Measurements from ENCODE around the gene ZC3H7B.
"Not testable (repeated sequence)": the region's sequence is repeated elsewhere in the genome, so short reads cannot be mapped to it uniquely, and the experiment has no call there.

ZC3H7B gene

DNA sequence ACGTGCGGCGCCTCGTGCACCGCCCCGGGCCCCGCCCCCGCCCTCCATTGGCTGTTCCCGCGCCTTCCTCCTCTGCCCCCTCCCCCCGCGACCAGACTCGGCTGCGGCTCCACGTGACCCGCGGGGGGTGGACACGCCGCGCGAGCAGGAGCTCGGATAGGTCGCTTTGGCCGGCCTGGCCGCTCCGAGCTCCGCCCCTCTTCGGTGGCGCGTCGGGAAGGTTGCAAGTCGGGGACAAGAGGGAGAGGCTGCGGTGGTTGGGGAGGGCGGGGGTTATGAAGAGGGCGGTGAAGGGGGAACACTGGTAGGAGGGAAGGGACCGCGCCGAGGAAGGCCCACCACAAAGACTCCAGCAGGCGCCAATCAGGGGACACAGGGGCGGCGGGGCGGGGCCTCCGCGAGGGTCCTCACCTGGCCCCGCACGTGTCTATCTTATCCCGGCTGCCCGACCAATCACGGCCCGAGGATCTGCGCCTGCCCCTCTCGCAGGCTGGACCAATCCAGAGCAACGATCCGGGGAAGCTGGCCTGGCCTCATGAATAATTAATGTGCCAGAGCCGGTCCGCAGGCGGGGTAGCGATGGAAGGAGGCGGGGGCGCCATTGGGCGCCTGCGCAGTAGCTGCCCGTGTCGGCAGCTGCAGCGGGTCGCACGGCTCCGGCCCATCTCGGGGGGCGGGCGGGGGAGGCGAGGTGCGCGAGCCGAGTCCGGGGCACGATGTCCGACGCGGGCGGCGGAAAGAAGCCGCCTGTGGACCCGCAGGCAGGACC lies 80.2 kb downstream of the ZC3H7B start, which contains the start of gene TEF:
Gene TEF (plus strand): TSS at position 614 of the 769 bp plus-strand sequence. CDS start 103 bp downstream, at position 717.
- no peaks in the 10 kb centered on the region for H3K9me3 Mint-ChIP-seq
- H3K27ac Mint-ChIP-seq, result peak within 1 kb of the TSS; percentile 98
- peaks cover 37% of the 10 kb centered on the region for H3K4me1 Mint-ChIP-seq (ENCODE audit: low read depth)
- H3K4me3 Mint-ChIP-seq, result peak within 1 kb of the TSS; percentile 91
- intact Hi-C loops (cut with micrococcal nuclease), result loop anchor here (5.0 kb wide), 1 partner anchor 94 kb away; the partner anchor contains the start of gene RANGAP1
- H3K36me3 Mint-ChIP-seq (ENCODE audit: low read depth), result peaks cover 6% of the 10 kb centered on the region
- H3K27me3 Mint-ChIP-seq, result peaks cover 7% of the 10 kb centered on the region

DNA sequence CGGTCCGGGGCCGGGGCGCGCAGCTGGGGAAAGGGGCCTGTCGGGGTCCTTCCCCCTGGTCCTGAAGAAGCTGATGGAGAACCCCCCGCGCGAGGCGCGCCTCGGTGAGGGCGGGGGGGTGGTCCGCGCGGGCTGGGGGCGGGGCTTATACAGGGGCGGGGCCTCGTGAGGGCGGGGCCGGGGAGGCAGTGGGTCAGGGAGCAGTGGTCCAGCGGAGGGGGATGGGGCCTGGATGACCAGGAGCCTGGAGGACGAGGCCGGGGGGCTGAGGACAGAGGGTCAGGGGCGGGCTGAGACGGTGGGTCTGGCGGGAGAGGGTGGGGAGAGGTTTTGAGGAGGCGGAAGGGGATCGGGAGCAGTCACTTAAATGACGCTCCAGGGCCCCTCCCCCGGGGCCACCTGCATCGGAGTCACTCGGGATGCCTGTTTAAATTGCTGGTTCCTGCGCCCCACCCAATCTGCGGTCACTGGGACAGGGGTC lies 80.8 kb downstream of the ZC3H7B start:
- peaks cover 7% of the 10 kb centered on the region for H3K27me3 Mint-ChIP-seq
- intact Hi-C loops (cut with micrococcal nuclease), result loop anchor here (5.0 kb wide), 1 partner anchor 95 kb away; the partner anchor contains the start of gene RANGAP1
- H3K4me1 Mint-ChIP-seq (ENCODE audit: low read depth), result peaks cover 37% of the 10 kb centered on the region
- peaks cover 9% of the 10 kb centered on the region for H3K36me3 Mint-ChIP-seq (ENCODE audit: low read depth)
- no peaks in the 10 kb centered on the region for H3K9me3 Mint-ChIP-seq
- peak overlapping the region; percentile 98 for H3K27ac Mint-ChIP-seq
- H3K4me3 Mint-ChIP-seq, result peak overlapping the region; percentile 91

DNA sequence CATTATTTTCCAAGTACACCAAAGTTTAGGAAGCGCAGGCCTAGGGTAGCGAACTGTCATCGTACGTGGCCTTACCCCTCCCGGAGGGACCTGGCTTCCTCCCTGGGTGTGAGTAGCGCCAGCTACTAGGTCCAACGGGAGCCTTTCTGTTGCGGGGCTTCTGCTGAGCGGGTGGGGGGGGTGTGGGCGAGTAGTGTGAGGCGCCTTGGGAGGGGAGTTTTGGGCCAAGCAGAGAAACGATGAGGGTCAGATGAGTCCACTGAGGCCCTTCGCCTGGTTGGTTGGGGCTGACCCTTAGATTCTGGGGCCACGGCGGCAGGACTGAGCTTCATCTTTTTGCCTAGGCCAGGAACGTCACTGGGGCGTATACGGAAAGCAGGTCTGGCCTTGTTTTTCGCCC lies 81.3 kb downstream of the ZC3H7B start:
- Mint-ChIP-seq H3K4me3 (peak overlapping the region; percentile 91), H3K4me1 (ENCODE audit: low read depth) (peaks cover 33% of the 10 kb centered on the region), H3K9me3 (no peaks in the 10 kb centered on the region), H3K27me3 (peaks cover 7% of the 10 kb centered on the region), H3K36me3 (ENCODE audit: low read depth) (peaks cover 14% of the 10 kb centered on the region), H3K27ac (peak overlapping the region; percentile 98)
- intact Hi-C loops (cut with micrococcal nuclease), result loop anchor here (5.0 kb wide), 1 partner anchor 95 kb away; the partner anchor contains the start of gene RANGAP1

DNA sequence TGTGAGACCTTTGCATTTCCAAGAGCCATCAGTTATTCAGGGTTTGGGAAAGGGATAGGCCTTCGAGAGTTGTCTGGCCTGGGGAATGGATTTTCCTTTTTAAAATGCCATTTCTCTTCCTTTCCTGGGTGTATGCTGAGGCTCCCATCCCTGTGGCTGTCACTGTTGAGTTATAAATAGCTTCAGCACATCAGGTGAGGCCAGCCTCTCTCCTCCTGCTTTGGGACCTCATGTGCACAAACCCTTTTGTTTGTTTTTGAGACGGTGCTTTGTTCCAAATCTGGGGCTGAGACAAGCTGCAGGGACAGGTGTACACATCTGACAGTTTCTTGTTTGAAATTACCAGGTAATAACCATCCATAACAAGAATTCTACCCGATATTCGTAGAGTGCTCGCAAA lies 81.8 kb downstream of the ZC3H7B start:
- Mint-ChIP-seq H3K4me1 (ENCODE audit: low read depth) (peaks cover 29% of the 10 kb centered on the region), H3K36me3 (ENCODE audit: low read depth) (peaks cover 18% of the 10 kb centered on the region), H3K4me3 (peak overlapping the region; percentile 91), H3K27me3 (peaks cover 7% of the 10 kb centered on the region), H3K27ac (no peak overlapping the region), H3K9me3 (no peaks in the 10 kb centered on the region)
- intact Hi-C loops (cut with micrococcal nuclease), result loop anchor here (5.0 kb wide), 1 partner anchor 96 kb away; the partner anchor contains the start of gene RANGAP1

DNA sequence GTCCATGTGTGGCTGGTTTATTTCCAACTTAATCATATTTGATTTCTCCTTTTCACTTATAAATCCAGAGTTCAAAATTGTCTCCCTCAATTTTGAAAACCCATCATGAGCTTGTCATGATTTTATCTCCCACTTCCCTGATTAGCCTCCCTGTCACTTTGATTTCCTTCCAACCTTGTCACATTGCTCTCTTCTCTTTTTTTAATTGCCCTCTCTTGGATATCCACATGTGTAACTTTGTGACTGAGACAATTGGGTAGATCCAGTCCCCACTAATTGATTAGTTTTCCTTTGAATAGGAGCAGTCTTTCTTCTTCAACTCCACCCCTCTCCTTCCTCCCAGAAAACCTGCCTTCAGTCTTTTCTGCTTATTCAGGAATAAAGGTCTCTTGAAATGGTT lies 82.8 kb downstream of the ZC3H7B start:
- peaks cover 3% of the 10 kb centered on the region for H3K27me3 Mint-ChIP-seq
- H3K4me3 Mint-ChIP-seq, result no peak overlapping the region
- peaks cover 29% of the 10 kb centered on the region for H3K4me1 Mint-ChIP-seq (ENCODE audit: low read depth)
- H3K9me3 Mint-ChIP-seq, result no peaks in the 10 kb centered on the region
- intact Hi-C loops (cut with micrococcal nuclease), result loop anchor here (5.0 kb wide), 1 partner anchor 97 kb away; the partner anchor contains the start of gene RANGAP1
- no peak overlapping the region for H3K27ac Mint-ChIP-seq
- peaks cover 29% of the 10 kb centered on the region for H3K36me3 Mint-ChIP-seq (ENCODE audit: low read depth)

DNA sequence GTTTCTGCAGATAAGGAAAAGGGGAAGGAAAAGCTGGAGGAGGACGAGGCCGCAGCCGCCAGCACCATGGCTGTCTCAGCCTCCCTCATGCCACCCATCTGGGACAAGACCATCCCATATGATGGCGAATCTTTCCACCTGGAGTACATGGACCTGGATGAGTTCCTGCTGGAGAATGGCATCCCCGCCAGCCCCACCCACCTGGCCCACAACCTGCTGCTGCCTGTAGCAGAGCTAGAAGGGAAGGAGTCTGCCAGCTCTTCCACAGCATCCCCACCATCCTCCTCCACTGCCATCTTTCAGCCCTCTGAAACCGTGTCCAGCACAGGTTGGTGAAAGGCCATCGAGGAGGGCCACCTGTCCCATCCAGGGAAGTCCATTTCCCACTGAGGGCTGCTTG lies 86.0 kb downstream of the ZC3H7B start:
- Mint-ChIP-seq H3K27ac (no peak overlapping the region), H3K36me3 (ENCODE audit: low read depth) (peaks cover 43% of the 10 kb centered on the region), H3K9me3 (no peaks in the 10 kb centered on the region), H3K4me1 (ENCODE audit: low read depth) (peaks cover 19% of the 10 kb centered on the region), H3K27me3 (peaks cover 3% of the 10 kb centered on the region), H3K4me3 (no peak overlapping the region)
- intact Hi-C loops (cut with micrococcal nuclease), result no loop called here

DNA sequence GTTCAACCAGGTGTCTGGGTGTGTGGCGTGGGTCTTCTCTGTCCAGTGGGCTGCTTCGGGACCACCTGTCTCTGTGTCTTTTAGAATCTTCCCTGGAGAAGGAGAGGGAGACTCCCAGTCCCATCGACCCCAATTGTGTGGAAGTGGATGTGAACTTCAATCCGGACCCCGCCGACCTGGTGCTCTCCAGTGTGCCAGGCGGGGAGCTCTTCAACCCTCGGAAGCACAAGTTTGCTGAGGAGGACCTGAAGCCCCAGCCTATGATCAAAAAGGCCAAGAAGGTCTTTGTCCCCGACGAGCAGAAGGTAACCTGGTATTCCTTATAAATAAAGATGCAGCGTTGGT lies 92.7 kb downstream of the ZC3H7B start:
- no peaks in the 10 kb centered on the region for H3K9me3 Mint-ChIP-seq
- intact Hi-C loops (cut with micrococcal nuclease), result no loop called here
- H3K36me3 Mint-ChIP-seq (ENCODE audit: low read depth), result peaks cover 68% of the 10 kb centered on the region
- no peak overlapping the region for H3K4me3 Mint-ChIP-seq
- H3K27me3 Mint-ChIP-seq, result no peaks in the 10 kb centered on the region
- H3K27ac Mint-ChIP-seq, result no peak overlapping the region
- no peaks in the 10 kb centered on the region for H3K4me1 Mint-ChIP-seq (ENCODE audit: low read depth)

DNA sequence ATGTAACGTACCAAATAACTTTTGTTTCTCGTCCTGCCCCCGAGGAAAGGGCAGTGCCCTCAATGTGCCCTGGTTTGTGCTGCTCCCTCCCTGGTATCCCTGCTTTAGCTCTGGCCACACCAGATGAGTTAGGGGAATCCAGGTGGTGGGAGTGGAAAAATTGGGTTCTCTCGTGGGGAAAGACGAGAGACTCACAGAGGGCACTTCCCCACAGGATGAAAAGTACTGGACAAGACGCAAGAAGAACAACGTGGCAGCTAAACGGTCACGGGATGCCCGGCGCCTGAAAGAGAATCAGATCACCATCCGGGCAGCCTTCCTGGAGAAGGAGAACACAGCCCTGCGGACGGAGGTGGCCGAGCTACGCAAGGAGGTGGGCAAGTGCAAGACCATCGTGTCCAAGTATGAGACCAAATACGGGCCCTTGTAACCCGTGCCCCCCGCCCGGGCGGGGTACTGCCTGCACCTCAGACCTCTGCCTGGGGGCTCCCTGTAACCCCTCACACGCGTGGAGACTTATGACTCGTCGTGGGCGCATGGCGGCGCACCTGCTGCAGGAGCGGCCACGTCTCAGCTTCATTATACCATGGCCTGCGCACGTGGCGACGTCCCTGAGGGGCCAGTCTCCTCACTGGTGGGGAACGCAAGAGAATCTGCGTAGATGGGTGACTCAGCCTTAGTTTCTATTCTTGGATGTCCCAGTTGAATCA lies 94.4 kb downstream of the ZC3H7B start:
- no peak overlapping the region for H3K4me3 Mint-ChIP-seq
- no peaks in the 10 kb centered on the region for H3K9me3 Mint-ChIP-seq
- peaks cover 55% of the 10 kb centered on the region for H3K36me3 Mint-ChIP-seq (ENCODE audit: low read depth)
- H3K4me1 Mint-ChIP-seq (ENCODE audit: low read depth), result no peaks in the 10 kb centered on the region
- no peak overlapping the region for H3K27ac Mint-ChIP-seq
- H3K27me3 Mint-ChIP-seq, result no peaks in the 10 kb centered on the region
- intact Hi-C loops (cut with micrococcal nuclease), result no loop called here

DNA sequence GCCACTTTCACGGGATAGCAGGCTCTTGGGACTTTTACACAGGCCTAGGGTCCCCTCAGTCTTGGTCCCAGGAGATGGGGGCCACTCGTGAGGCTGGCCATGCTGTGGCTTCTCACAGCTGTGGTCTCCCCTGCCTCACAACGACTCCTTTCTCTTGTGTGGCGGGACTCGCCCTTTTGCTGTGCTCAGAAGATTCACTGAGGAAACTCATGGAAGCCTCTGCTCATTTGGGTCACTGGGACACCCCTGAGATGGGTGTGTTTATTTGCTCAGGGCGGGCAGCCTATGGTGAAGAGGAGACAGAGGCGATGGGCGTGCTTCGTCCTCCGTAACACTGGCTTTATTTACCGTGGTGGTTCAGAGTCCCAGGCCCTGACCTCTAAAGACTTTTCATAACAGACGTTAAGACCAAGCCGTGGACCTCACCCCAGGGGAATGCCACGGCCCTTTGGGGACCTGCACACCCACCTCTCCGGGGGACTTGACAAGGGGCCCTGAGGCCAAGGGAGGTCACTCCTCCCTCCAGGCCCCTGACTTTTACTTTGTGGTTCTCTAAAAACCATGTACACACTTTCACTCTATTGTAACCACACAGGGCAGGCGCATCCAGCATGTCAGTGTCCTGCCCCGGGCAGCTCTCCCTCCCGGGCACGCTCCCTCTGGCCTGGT lies 96.0 kb downstream of the ZC3H7B start:
- intact Hi-C loops (cut with micrococcal nuclease), result no loop called here
- no peaks in the 10 kb centered on the region for H3K4me1 Mint-ChIP-seq (ENCODE audit: low read depth)
- no peak overlapping the region for H3K27ac Mint-ChIP-seq
- H3K4me3 Mint-ChIP-seq, result no peak overlapping the region
- H3K9me3 Mint-ChIP-seq, result no peaks in the 10 kb centered on the region
- peaks cover 47% of the 10 kb centered on the region for H3K36me3 Mint-ChIP-seq (ENCODE audit: low read depth)
- no peaks in the 10 kb centered on the region for H3K27me3 Mint-ChIP-seq

DNA sequence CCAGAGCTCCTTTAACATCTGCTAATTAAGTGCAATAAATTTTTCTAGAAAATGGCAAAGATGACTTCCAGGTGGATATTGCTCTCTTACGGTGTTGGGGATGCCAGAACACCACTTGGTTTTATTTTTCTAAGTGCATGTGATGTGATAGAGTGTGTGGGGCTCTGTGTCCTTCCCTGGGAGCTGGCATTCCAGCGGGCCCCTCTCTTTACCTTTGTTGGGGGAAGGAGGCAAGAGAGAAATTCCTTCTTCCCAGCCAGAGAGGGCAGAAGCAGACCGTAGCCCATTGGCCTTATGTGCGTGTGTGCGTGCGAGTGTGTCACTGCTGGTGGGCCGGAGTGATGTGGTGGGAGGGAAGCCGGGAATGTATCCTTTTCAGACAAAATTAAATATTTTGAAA lies 97.6 kb downstream of the ZC3H7B start:
- no peaks in the 10 kb centered on the region for H3K27me3 Mint-ChIP-seq
- peaks cover 44% of the 10 kb centered on the region for H3K36me3 Mint-ChIP-seq (ENCODE audit: low read depth)
- H3K27ac Mint-ChIP-seq, result no peak overlapping the region
- intact Hi-C loops (cut with micrococcal nuclease), result no loop called here
- H3K4me3 Mint-ChIP-seq, result no peak overlapping the region
- H3K9me3 Mint-ChIP-seq, result no peaks in the 10 kb centered on the region
- peaks cover 6% of the 10 kb centered on the region for H3K4me1 Mint-ChIP-seq (ENCODE audit: low read depth)

DNA sequence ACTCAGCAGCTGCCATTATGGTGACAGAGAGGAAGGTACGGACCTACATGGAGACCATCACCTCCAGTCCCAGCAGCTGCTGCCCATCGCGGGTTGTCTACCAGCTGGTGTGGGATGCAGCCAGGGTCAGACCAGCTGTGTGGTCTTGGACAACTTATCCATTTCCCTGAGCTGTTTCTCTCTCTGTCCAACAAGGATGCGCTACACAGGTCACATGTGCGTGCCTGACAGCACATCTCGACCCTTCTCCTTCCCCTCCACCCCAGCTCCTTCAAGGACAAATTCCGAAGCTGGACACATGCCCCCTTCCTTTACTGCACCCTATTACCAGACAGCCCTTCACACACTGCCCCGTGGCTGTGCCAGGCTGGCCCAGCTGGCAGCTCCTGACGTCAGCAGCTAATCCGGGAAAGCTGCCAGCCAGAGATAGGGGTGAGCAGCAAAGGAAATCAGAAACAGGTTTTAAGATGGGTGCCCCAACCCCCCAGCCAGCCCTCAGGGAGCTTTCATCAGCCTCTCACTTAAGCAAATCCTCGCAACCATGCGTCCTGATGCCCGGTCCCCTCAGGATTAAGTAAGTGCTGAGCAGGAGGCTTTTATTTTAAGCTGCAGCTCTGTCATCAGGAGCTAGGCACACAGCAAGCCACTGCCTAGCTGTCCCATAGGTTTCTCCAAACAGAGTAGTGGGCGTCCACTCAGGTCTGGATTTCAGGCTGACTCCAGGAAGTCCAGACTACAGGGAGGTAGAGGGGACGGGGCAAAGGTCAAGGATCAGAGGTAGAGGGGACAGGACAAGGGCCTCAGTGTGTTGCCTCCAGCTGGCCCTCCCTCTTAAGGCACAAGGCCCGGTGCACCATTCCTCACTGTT lies 100.7 kb downstream of the ZC3H7B start:
- H3K4me3 Mint-ChIP-seq, result no peak overlapping the region
- H3K9me3 Mint-ChIP-seq, result no peaks in the 10 kb centered on the region
- peaks cover 13% of the 10 kb centered on the region for H3K36me3 Mint-ChIP-seq (ENCODE audit: low read depth)
- no peaks in the 10 kb centered on the region for H3K27me3 Mint-ChIP-seq
- peaks cover 6% of the 10 kb centered on the region for H3K4me1 Mint-ChIP-seq (ENCODE audit: low read depth)
- no peak overlapping the region for H3K27ac Mint-ChIP-seq
- intact Hi-C loops (cut with micrococcal nuclease), result loop anchor here (10.0 kb wide), 1 partner anchor 193 kb away; no protein-coding TSS in a partner anchor

DNA sequence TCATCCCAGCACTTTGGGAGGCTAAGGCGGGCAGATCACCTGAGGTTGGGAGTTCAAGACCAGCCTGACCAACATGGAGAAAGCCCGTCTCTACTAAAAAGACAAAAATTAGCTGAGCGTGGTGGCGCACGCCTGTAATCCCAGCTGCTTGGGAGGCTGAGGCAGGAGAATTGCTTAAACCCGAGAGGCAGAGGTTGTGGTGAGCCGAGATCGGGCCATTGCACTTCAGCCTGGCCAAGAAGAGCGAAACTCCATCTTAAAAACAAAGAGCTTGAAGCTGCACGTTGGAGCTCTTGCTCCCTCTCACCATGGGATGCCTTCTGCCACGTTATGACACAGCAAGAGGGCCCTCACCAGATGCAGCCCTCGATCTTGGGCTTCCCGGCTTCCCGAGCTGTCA lies 101.5 kb downstream of the ZC3H7B start:
- intact Hi-C loops (cut with micrococcal nuclease), result loop anchor here (10.0 kb wide), 1 partner anchor 192 kb away; no protein-coding TSS in a partner anchor
- not testable (repeated sequence) for H3K27ac Mint-ChIP-seq; H3K9me3 Mint-ChIP-seq; H3K4me1 Mint-ChIP-seq (ENCODE audit: low read depth); H3K36me3 Mint-ChIP-seq (ENCODE audit: low read depth); H3K4me3 Mint-ChIP-seq; H3K27me3 Mint-ChIP-seq

Measured in dendritic cell treated with granulocyte-macrophage colony-stimulating factor and Interleukin-4, amounts not matched to agents 40 ng/mL and 50 ng/mL, for 4 days (primary cell).